ENCODE results near the gene CD99.

DNA sequence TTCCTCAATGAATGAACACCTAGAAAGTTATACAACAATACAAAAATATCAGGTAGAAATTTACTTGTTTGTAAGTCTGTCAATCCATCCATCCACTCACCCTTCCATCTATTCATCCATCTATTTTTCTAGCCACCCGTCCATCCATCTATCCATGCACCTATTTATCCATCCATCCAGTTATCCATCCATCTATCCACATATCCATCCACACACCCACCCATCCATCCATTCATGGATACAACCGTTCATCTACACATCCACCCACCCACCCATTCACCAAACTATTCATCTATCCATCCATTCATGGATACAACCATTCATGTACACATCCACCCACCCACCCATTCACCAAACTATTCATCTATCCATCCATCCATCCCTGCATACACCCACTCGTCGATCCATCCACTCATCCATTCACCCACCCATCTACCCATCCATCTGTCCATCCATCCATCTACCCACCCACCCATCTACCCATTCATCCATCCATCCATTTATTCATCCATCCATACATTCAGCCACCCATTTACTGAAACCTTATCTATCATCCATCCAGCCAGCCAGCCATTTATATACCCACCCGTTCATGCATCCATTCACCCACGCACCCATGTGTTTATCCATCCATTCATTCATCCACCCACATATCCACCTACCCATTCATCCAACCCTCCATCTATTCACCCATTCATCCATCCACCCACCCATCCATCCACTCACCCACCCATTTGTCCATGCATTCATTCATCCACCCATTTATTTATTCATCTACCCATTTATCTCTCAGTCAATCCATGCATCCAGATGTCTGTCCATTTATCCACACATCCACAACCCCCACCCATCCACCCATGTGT lies 10.4 kb upstream of the CD99 start:
- TF ChIP-seq, protein P1, sequence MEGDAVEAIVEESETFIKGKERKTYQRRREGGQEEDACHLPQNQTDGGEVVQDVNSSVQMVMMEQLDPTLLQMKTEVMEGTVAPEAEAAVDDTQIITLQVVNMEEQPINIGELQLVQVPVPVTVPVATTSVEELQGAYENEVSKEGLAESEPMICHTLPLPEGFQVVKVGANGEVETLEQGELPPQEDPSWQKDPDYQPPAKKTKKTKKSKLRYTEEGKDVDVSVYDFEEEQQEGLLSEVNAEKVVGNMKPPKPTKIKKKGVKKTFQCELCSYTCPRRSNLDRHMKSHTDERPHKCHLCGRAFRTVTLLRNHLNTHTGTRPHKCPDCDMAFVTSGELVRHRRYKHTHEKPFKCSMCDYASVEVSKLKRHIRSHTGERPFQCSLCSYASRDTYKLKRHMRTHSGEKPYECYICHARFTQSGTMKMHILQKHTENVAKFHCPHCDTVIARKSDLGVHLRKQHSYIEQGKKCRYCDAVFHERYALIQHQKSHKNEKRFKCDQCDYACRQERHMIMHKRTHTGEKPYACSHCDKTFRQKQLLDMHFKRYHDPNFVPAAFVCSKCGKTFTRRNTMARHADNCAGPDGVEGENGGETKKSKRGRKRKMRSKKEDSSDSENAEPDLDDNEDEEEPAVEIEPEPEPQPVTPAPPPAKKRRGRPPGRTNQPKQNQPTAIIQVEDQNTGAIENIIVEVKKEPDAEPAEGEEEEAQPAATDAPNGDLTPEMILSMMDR (IDR thresholded peaks at IDR 0.05 in 4 of 5, conservative IDR thresholded peaks at IDR 0.05 in 1 of 5), result no peak
- no peak for TF ChIP-seq POLR2A (IDR thresholded peaks at IDR 0.05)

Data from gastrocnemius medialis (tissue), 4 donors.